Measurements from ENCODE around the gene AGPS. TPM values are rescaled to one million over a fixed set of nuclear protein-coding genes. Genes with fewer than 3 reads are reported as not detected.

AGPS gene
- total and polyA plus RNA-seq, 7 donors, result 13.1 to 37.5 (median 22.0) TPM

GRCh38 chr2:177474301-177474700 lies 81.7 kb downstream of the AGPS start:
- peaks cover 0 to 5% (median 0%) of the 10 kb centered on the region in 4 donors for H3K36me3 ChIP-seq
- no peak overlapping the region for H3K4me3 ChIP-seq
- no peaks in the 10 kb centered on the region for H3K27me3 ChIP-seq
- peaks cover 0 to 5% (median 0%) of the 10 kb centered on the region in 4 donors for H3K4me1 ChIP-seq
- peaks cover 0 to 9% (median 6%) of the 10 kb centered on the region in 4 donors for H3K9me3 ChIP-seq
- TF ChIP-seq EP300 (IDR thresholded peaks at IDR 0.05) (no peak), POLR2A (IDR thresholded peaks at IDR 0.05) (no peak), POLR2AphosphoS5 (IDR thresholded peaks at IDR 0.05) (no peak)
- TF ChIP-seq, protein P1, sequence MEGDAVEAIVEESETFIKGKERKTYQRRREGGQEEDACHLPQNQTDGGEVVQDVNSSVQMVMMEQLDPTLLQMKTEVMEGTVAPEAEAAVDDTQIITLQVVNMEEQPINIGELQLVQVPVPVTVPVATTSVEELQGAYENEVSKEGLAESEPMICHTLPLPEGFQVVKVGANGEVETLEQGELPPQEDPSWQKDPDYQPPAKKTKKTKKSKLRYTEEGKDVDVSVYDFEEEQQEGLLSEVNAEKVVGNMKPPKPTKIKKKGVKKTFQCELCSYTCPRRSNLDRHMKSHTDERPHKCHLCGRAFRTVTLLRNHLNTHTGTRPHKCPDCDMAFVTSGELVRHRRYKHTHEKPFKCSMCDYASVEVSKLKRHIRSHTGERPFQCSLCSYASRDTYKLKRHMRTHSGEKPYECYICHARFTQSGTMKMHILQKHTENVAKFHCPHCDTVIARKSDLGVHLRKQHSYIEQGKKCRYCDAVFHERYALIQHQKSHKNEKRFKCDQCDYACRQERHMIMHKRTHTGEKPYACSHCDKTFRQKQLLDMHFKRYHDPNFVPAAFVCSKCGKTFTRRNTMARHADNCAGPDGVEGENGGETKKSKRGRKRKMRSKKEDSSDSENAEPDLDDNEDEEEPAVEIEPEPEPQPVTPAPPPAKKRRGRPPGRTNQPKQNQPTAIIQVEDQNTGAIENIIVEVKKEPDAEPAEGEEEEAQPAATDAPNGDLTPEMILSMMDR (IDR thresholded peaks at IDR 0.05), result no peak
- WGBS, 2 donors, result 98% methylated on average over 4 of the region's 4 CpGs
- no peak overlapping the region for H3K27ac ChIP-seq
- DNase-seq, result no peak
- intact Hi-C loops (cut with DNase I), result no loop called here

GRCh38 chr2:177474998-177475397 lies 82.4 kb downstream of the AGPS start:
- TF ChIP-seq POLR2A (IDR thresholded peaks at IDR 0.05), result no peak
- no peak for TF ChIP-seq EP300 (IDR thresholded peaks at IDR 0.05)
- TF ChIP-seq, protein P1 (IDR thresholded peaks at IDR 0.05), result no peak
- TF ChIP-seq POLR2AphosphoS5 (IDR thresholded peaks at IDR 0.05), result no peak
- 89 to 95% methylated on average over 1 of the region's 1 CpG for WGBS, 2 donors
- intact Hi-C loops (cut with DNase I), result no loop called here
- H3K36me3 ChIP-seq, result peaks cover 0 to 5% (median 0%) of the 10 kb centered on the region in 4 donors
- no peak overlapping the region for H3K27ac ChIP-seq
- no peak overlapping the region for H3K4me3 ChIP-seq
- no peak for DNase-seq
- H3K4me1 ChIP-seq, result peaks cover 0 to 5% (median 0%) of the 10 kb centered on the region in 4 donors
- peaks cover 0 to 8% (median 5%) of the 10 kb centered on the region in 4 donors for H3K9me3 ChIP-seq
- no peaks in the 10 kb centered on the region for H3K27me3 ChIP-seq

DNA sequence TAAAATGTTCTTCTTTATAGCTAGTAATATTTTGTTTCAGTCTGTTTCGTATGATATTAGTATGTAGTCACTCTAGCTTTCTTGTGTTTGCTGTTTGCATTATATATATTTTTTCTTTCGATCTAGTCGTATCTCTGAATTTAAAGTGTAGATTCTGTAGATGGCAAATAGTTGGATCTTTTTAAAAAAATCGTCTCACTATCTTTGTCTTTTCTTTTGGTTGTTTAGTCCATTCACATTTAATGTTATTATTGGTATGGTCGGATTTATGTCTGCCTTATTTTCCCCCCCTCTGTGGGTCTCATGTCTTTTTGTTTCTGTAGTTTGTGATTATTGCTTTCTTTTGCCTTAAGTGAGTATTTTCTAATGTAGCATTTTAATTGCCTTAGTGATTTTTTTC lies 84.3 kb downstream of the AGPS start:
- Histone ChIP-seq H3K4me1 (peaks cover 0 to 5% (median 0%) of the 10 kb centered on the region in 4 donors), H3K4me3 (no peak overlapping the region), H3K27me3 (no peaks in the 10 kb centered on the region), H3K36me3 (peaks cover 0 to 5% (median 0%) of the 10 kb centered on the region in 4 donors), H3K27ac (no peak overlapping the region), H3K9me3 (peaks cover 0 to 6% (median 1%) of the 10 kb centered on the region in 4 donors)
- 96 to 99% methylated on average over 5 of the region's 5 CpGs for WGBS, 2 donors
- TF ChIP-seq POLR2A (IDR thresholded peaks at IDR 0.05) (no peak), EP300 (IDR thresholded peaks at IDR 0.05) (no peak), POLR2AphosphoS5 (IDR thresholded peaks at IDR 0.05) (no peak)
- TF ChIP-seq, protein P1 (IDR thresholded peaks at IDR 0.05), result no peak
- no peak for DNase-seq
- intact Hi-C loops (cut with DNase I), result no loop called here

DNA sequence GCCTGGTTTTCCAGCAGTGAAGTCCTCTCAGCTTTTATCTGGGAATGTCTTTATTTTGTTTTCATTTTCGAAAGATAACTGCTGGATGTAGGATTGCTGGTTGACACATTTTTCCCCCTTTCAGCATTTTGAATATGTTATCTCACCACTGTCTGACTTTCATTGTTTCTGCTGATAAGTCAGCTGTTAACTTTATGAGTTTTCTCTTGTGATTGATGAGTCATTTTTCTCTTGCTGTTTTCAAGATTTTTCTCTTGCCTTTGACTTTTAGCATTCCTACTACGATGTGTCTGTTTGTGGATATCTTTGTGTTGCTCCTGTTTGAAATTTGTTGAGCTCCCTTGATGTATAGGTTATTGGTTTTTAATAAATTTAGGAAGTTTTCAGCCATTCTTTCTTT lies 85.5 kb downstream of the AGPS start:
- H3K27me3 ChIP-seq, result no peaks in the 10 kb centered on the region
- WGBS, 2 donors, result 95 to 98% methylated on average over 2 of the region's 2 CpGs
- H3K36me3 ChIP-seq, result peaks cover 0 to 2% (median 0%) of the 10 kb centered on the region in 4 donors
- no peak overlapping the region for H3K27ac ChIP-seq
- no peak for TF ChIP-seq POLR2A (IDR thresholded peaks at IDR 0.05)
- TF ChIP-seq, protein P1 (IDR thresholded peaks at IDR 0.05), result no peak
- TF ChIP-seq POLR2AphosphoS5 (IDR thresholded peaks at IDR 0.05), result no peak
- no peak for TF ChIP-seq EP300 (IDR thresholded peaks at IDR 0.05)
- no peaks in the 10 kb centered on the region for H3K9me3 ChIP-seq
- H3K4me1 ChIP-seq, result peaks cover 0 to 5% (median 0%) of the 10 kb centered on the region in 4 donors
- DNase-seq, result no peak
- intact Hi-C loops (cut with DNase I), result no loop called here
- no peak overlapping the region for H3K4me3 ChIP-seq

GRCh38 chr2:177478907-177479306 lies 86.3 kb downstream of the AGPS start:
- Histone ChIP-seq H3K27ac (no peak overlapping the region), H3K9me3 (no peaks in the 10 kb centered on the region), H3K27me3 (no peaks in the 10 kb centered on the region), H3K36me3 (peaks cover 0 to 9% (median 0%) of the 10 kb centered on the region in 4 donors), H3K4me3 (no peak overlapping the region), H3K4me1 (peaks cover 0 to 5% (median 0%) of the 10 kb centered on the region in 4 donors)
- intact Hi-C loops (cut with DNase I), result no loop called here
- DNase-seq, result no peak
- 96 to 97% methylated on average over 2 of the region's 2 CpGs for WGBS, 2 donors
- no peak for TF ChIP-seq EP300 (IDR thresholded peaks at IDR 0.05)
- no peak for TF ChIP-seq POLR2AphosphoS5 (IDR thresholded peaks at IDR 0.05)
- no peak for TF ChIP-seq POLR2A (IDR thresholded peaks at IDR 0.05)
- TF ChIP-seq, protein P1 (IDR thresholded peaks at IDR 0.05), result no peak
